Chondrocyte (in vitro differentiated cells): ENCODE data around the gene GFPT2. TPM values are rescaled to one million over a fixed set of nuclear protein-coding genes. Genes with fewer than 3 reads are reported as not detected.

Source experiments
- DNase-seq: peaks from one replicate; pipeline ENCODE4 v3.0.0; 2021; ENCODE audit warnings: mixed read lengths, low spot score
- H3K27ac Mint-ChIP-seq: one replicate; pipeline ENCODE4 v1.8.0; 2021; ENCODE audit warnings: mild to moderate bottlenecking, moderate library complexity, mixed read lengths; ENCODE audit not compliant: unreplicated experiment
- H3K27me3 Mint-ChIP-seq: 2 replicates; pipeline ENCODE4 v1.8.0; 2021; ENCODE audit warnings: low read depth, mixed read lengths
- H3K36me3 Mint-ChIP-seq: 2 replicates; pipeline ENCODE4 v1.8.0; 2021; ENCODE audit warnings: low read depth, mixed read lengths
- H3K4me1 Mint-ChIP-seq: 2 replicates; pipeline ENCODE4 v1.8.0; 2021; ENCODE audit warnings: low read depth, mild to moderate bottlenecking, mixed read lengths
- H3K4me3 Mint-ChIP-seq: one replicate; pipeline ENCODE4 v1.8.0; 2021; ENCODE audit warnings: mild to moderate bottlenecking, moderate library complexity, mixed read lengths; ENCODE audit not compliant: unreplicated experiment
- H3K9me3 Mint-ChIP-seq: 2 replicates; pipeline ENCODE4 v1.8.0; 2021; ENCODE audit warnings: low read depth, mixed read lengths
- total RNA-seq: library from RNA; stranded (reverse); gene quantifications from 3 replicates; pipeline ENCODE4 v1.2.1, GENCODE V29; 2021
- TF ChIP-seq, protein P1 (sequence below): fragments of 200-600 bp; sonication (generic); IDR thresholded peaks from 2 replicates; pipeline ENCODE4 v1.5.0; 2021; ENCODE audit warnings: antibody characterized with exemption, mild to moderate bottlenecking, moderate library complexity

GFPT2 gene
- total RNA-seq, 1 donor from 2014 or later, result 16.8 TPM

DNA sequence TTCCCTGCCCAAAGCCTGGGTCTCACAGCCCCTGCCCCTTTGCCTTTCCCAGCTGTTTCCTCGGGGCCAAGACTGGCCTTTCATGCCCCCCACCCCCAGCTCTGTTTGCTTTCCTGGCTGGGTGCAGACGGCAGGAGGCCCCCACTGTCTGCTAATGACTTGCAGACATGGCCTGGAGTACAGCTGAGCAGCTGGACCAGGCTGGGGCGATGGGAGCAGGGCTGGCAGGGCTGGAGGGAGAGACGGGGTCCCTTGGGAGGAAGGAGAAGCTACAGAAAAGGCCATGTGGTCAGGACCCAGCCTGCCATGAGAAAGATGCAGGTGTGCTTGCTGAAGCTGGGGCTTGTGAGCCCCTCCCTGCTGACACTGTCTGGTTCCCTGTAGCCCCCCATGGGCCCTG, 28.3 kb upstream of the GFPT2 start:
- H3K27ac Mint-ChIP-seq, result no peak overlapping the region
- no peaks in the 10 kb centered on the region for H3K36me3 Mint-ChIP-seq
- no peak overlapping the region for H3K4me3 Mint-ChIP-seq
- no peaks in the 10 kb centered on the region for H3K27me3 Mint-ChIP-seq
- peaks cover 16% of the 10 kb centered on the region for H3K4me1 Mint-ChIP-seq
- DNase-seq, result no peak
- TF ChIP-seq, protein P1, sequence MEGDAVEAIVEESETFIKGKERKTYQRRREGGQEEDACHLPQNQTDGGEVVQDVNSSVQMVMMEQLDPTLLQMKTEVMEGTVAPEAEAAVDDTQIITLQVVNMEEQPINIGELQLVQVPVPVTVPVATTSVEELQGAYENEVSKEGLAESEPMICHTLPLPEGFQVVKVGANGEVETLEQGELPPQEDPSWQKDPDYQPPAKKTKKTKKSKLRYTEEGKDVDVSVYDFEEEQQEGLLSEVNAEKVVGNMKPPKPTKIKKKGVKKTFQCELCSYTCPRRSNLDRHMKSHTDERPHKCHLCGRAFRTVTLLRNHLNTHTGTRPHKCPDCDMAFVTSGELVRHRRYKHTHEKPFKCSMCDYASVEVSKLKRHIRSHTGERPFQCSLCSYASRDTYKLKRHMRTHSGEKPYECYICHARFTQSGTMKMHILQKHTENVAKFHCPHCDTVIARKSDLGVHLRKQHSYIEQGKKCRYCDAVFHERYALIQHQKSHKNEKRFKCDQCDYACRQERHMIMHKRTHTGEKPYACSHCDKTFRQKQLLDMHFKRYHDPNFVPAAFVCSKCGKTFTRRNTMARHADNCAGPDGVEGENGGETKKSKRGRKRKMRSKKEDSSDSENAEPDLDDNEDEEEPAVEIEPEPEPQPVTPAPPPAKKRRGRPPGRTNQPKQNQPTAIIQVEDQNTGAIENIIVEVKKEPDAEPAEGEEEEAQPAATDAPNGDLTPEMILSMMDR, result no peak
- H3K9me3 Mint-ChIP-seq, result no peaks in the 10 kb centered on the region

DNA sequence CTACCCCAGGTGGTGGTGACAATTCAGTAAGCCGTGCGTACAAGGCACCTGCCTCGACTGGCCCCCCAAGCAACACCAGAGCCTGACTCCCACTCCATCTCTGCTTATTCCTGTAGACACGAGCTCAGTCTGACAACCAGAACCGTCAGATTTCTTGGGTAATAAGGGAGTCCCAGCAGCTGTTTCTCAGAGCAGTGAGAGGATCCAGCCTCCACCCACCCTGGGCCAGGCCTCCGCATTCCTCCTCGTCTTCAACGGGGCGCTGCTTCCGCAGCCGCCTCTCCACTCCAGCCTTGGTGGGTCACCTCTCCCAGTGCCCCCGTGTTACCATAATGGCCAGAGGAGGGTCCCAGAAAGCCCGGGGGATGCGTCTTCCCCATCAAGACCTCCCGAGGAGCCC, 27.7 kb upstream of the GFPT2 start:
- TF ChIP-seq, protein P1, result no peak
- Mint-ChIP-seq H3K27ac (no peak overlapping the region), H3K4me1 (peaks cover 16% of the 10 kb centered on the region), H3K9me3 (no peaks in the 10 kb centered on the region), H3K27me3 (no peaks in the 10 kb centered on the region), H3K36me3 (no peaks in the 10 kb centered on the region), H3K4me3 (no peak overlapping the region)
- no peak for DNase-seq

DNA sequence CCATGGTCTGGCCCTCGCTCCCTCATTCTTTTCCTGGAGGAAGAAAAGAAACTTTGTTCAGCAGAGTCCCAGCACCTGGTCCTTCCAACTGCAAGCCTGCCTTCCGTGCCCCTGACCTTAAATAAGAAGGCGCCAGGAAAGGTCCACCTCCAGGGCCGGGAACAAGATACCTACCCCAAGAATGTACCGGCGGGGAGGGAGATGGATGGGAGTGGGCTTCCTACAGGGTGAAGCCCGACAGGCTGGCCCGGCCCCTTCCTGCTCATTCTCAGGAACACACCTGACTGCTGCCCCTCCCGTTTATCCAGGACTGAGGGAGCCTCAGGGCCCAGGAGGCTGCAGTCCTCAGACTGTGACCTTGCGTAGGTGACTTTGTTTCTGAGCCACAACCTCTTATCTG, 27.3 kb upstream of the GFPT2 start:
- Mint-ChIP-seq H3K36me3 (no peaks in the 10 kb centered on the region), H3K9me3 (no peaks in the 10 kb centered on the region), H3K27ac (no peak overlapping the region), H3K4me1 (peaks cover 16% of the 10 kb centered on the region), H3K4me3 (no peak overlapping the region), H3K27me3 (no peaks in the 10 kb centered on the region)
- TF ChIP-seq, protein P1, result no peak
- DNase-seq, result no peak

DNA sequence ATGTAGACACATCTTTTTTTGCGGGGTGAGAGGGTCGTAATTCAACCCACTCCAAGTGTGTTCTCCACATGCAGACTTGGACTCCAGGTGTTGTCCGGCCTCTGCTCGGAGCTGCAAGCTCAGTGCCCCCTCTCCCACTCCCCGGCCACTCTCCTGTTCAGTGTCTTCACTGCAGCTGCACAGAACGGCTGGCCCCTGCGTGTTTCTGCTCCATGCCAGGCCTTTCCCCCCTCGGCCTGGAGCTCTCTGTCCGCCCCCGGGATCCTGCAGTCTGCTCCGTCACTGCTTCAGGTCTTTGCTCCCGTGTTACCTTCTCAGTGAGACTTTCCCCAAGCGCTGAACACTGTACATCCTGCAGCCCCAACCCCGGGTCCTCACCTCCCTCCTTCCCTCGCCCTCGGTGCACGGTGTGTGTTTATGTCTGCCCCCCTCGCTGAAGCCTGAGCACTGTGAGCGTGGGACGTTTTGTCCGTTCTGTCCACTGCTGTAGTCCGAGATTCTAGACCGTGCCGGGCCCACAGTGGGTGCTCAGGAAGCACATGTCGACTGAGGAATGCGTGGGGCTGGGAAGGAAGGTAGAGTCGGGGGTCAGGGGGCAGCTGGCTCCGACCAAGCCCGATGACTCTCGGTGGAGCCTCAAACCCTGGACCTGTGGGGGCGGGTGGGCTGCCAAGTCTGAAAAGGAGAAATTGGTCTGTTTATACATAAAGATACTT, 26.4 kb upstream of the GFPT2 start:
- DNase-seq, result no peak
- TF ChIP-seq, protein P1, result no peak
- no peaks in the 10 kb centered on the region for H3K9me3 Mint-ChIP-seq
- peaks cover 16% of the 10 kb centered on the region for H3K4me1 Mint-ChIP-seq
- H3K27ac Mint-ChIP-seq, result no peak overlapping the region
- no peak overlapping the region for H3K4me3 Mint-ChIP-seq
- no peaks in the 10 kb centered on the region for H3K36me3 Mint-ChIP-seq
- no peaks in the 10 kb centered on the region for H3K27me3 Mint-ChIP-seq

DNA sequence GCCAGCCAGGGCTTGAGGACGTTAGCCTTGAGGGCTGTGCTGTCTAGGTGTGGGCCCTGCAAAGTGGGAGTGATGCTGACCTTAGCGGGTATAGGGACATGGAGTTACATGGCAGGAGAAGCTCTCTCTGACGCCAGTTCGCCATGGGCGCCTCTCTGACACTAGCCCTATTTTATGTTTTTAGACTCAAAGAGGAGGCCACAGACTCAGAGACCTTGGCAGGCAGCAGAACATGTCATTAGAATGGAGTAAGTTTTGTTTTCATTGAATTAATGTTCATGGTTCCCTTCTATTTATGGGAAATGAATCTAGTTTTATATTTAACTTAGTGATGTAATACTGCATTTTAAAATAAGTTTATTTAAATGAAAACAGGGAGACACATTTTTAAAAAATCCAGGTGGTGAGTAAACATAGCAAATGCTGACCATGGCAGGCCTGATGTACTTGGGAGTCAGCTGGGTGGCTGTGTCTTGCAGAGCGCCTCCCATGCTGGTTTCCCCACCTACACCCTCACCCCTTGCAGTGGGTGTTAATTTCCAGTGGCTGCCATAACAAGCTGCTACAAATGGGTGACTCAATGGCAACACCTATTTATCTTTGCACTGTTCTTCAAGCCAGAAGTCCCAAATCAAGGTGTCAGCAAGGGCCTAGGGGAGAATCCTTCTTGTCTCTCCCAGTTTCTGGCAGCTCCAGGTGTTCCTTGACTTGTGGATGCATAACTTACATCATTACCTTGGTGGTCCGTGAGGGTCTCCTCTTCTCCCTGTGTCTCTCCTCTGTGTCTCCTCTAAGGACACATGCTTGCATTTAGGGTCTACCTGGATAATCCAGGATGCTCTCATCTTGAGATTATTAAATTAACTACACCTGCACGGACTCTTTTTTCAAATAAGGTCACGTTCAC, 25.6 kb upstream of the GFPT2 start:
- TF ChIP-seq, protein P1, result no peak
- Mint-ChIP-seq H3K4me3 (no peak overlapping the region), H3K27me3 (no peaks in the 10 kb centered on the region), H3K27ac (peak overlapping the region; percentile 59), H3K9me3 (no peaks in the 10 kb centered on the region), H3K4me1 (peaks cover 16% of the 10 kb centered on the region), H3K36me3 (no peaks in the 10 kb centered on the region)
- DNase-seq, result no peak
